NCI-H345 (cell line): ENCODE measurements around the gene CNGA4.

Experiments used
- DNase-seq: peaks from one replicate; lab custom pipeline; 2025; lab: John Stamatoyannopoulos, UW

Gene CNGA4, protein sequence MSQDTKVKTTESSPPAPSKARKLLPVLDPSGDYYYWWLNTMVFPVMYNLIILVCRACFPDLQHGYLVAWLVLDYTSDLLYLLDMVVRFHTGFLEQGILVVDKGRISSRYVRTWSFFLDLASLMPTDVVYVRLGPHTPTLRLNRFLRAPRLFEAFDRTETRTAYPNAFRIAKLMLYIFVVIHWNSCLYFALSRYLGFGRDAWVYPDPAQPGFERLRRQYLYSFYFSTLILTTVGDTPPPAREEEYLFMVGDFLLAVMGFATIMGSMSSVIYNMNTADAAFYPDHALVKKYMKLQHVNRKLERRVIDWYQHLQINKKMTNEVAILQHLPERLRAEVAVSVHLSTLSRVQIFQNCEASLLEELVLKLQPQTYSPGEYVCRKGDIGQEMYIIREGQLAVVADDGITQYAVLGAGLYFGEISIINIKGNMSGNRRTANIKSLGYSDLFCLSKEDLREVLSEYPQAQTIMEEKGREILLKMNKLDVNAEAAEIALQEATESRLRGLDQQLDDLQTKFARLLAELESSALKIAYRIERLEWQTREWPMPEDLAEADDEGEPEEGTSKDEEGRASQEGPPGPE

DNA sequence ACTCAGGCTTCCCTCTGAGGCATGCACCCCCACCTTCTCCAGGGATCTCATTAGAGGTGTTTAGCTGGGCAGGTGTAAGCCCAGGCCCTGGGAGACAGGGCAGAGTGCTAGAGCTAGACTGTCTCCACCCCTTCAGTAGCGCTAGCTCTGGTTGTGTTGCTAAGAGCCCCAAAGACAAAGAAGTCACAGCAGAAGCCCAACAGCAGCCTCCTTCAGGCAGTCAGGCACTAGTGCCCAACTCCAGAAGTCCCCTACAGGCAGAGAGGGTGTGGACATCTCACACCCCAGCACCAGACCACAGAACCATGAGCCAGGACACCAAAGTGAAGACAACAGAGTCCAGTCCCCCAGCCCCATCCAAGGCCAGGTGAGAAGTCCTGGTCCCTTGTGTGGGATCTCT, at the start of gene CNGA4:
Gene CNGA4, plus strand, starts transcription at position 188 of the 400 bp plus-strand sequence. Its CDS starts 118 bp downstream, at position 306.
- peak; percentile 23 for DNase-seq

DNA sequence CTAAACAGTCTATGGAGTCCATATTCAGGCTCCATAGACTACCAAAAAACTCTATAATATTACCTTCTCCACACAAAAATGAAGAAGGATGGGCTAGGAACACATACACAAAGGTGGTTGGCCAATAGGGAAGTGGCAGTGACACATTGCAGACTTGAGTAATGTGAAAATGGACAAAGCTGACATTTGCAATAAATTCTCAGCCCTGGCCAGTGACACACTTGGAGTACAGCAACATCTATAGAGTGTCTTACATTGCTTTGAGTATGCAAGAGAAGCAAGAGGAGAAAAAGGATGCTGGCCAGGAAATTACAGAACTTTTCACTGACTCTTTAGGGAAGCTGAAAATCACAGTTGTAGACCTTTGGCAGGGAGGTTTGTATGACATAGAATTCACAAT, 47.1 kb upstream of the CNGA4 start:
- no peak for DNase-seq

DNA sequence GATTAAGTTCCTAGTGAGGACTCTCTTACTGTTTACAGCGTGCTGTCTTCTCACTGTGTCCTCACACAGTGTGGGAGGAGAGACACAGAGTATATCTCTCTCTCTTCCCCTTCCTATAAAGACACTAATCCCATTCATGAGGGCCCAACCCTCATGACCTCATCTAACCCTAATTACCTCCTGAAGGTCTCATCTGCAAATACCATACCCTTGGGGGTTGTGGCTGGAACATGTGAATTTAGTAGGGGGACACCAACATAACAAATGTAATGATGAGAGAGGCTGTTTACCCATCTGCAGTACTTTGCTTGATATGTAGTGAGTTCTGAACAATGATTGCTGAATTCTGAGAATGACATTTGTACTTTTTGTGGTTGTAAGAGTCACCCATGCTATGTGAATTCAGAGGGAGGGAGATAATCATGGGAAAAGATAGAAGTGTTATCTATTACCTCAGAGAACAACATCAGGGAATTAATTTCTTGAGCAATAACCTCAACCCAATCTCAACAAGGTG, 44.8 kb upstream of the CNGA4 start:
- DNase-seq, result no peak

DNA sequence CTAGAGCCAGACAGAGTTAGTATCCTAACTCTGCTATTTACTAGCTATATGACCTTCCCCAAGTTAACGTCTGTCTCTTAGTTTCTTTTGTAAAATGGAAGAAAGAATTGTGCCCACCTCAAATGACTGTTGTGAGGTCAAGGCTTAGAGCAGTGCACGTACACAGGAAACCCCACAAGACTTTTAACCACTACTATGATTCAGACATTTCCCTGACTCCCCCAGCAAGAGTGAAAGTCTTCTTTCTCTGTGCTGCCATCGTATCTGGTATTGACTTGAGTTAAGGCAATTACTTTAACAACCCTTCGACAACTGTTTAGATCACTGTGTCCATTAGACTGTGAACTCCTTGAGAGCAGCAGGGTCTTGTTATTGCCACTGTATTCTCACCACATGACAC, 42.5 kb upstream of the CNGA4 start:
- DNase-seq, result no peak

DNA sequence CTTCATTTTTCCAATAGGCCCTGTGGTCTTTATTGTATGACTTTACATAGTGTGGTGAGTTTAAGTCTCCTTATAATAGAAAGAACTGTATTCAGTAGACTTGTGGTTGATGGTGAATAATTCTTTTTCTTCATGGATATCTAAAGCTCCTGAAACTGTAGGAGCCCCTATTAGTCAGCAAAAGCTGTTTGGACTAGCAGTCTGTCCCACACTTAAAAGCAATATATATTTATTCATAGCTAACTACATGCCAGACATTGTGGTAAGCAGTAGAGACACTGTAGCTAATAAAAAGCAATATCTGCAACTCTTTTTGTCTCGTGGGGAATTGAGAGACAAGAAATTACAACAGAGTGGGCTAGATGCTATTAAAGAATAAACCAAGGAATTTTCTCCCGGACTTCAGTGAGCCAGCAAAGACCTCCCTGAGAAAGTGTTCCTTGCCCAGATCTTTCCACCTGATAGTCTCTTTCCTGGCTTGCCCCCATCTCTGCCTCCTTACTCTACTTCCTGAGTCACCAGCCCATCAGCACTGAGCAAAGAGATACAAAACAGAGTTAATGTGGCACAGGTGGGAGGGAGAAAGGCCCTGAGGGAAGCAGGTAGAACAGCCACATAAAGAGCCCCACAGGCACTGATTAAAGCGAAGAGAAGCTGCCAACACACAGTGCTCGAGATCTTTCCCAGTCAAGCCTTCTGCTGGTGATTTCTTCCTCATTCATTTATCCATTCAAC, 41.3 kb upstream of the CNGA4 start:
- DNase-seq, result no peak

DNA sequence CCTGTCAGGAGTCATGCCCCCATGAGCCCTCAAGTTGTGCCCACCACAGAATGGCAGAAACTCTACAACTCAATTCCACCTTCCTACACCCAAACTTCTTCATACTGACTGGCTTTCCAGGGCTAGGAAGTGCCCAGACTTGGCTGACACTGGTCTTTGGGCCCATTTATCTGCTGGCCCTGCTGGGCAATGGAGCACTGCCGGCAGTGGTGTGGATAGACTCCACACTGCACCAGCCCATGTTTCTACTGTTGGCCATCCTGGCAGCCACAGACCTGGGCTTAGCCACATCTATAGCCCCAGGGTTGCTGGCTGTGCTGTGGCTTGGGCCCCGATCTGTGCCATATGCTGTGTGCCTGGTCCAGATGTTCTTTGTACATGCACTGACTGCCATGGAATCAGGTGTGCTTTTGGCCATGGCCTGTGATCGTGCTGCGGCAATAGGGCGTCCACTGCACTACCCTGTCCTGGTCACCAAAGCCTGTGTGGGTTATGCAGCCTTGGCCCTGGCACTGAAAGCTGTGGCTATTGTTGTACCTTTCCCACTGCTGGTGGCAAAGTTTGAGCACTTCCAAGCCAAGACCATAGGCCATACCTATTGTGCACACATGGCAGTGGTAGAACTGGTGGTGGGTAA, 39.6 kb upstream of the CNGA4 start, which contains the start of gene OR52W1:
Gene OR52W1, plus strand, starts transcription at position 51 of the 637 bp plus-strand sequence. Its CDS starts 0 bp downstream, at position 51.
- no peak for DNase-seq

DNA sequence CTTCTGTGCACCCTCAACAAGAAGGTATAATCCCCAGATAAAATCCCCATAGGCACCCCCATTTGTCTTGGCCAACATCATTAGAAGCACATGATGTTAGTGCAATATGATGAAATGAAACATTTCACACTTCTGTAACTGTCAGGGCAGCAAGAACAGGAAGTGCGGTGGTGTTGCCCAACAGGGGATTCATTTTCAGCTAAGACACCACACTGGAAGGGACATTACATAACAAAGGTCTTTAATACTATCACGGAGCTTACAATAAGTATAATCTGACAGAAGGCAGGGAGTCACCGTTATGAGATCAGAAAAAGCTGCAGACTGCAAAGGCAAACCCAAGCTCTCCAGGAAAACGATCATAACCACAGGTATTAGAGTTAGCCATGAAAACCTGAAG, 37.9 kb upstream of the CNGA4 start:
- DNase-seq, result no peak

DNA sequence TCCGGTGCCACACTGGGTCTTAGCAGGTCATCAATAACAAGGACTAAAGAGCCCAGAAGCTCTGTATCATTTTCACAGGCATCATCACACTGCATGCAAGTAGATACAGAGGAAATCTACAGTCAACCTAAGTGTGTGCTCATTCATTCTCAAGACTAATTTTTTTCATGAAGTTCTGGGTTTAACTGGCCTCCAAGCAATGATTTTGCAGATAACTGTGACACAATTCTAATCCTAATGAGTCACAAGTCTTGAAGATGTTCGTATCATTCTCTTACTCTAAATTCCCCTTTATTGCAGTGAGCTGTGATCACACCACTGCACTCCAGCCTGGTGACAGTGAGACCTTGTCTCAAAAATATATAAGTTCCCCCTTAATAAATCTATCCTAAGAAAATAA, 37.4 kb upstream of the CNGA4 start:
- no peak for DNase-seq

DNA sequence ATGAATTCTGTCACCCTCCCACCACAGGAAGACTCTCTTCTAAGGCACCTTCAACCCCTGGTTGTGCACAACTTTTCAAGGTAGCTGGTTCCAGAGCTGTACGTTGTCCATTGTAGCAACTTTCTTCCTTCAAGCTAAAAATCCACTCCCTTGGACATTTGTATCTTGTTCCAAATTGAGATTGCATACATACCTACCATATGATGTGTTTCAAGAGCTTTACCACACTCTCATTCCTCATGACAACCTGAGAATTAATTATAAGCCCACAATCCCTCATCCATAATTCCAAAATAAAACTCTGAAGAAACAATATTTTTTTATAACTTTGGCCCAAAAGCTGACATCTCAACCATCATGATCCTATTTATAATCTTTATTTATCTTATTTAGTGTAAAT, 36.8 kb upstream of the CNGA4 start:
- no peak for DNase-seq

DNA sequence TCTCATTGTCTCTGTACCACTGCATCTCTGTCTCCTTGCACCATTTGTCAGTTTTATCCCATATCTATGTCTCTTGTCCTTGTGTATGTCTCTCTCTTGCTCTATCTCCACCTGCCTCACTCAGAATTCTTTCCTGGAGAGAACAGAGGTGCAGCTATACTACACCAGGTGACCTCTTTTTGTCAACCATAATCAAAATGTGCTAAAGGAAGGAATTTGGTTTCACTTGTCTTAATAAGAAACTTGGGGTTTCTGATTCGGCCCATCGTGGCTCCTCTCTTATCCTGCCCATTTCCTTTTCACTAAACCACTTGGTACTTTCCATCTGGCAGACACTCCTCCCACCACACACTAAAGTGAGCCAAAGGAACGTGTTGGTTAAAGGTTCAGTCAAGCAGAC, 35.6 kb upstream of the CNGA4 start:
- no peak for DNase-seq

DNA sequence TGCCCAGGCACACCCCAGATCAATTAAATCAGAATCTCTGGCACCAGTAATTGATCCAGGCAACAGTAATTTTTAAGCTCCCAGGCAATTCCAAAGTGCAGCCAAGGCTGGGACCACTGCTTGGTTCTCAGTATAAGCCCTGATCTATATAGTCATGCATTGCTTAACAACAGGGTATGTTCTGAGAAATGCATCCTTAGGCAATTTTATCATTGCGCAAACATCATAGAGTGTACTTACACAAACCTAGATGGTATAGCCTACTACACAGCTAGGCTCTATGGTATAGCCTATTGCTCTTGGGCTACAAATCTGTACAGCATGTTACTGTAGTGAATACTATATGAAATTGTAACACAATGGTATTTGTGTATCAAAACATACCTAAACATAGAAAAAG, 34.2 kb upstream of the CNGA4 start:
- DNase-seq, result no peak

DNA sequence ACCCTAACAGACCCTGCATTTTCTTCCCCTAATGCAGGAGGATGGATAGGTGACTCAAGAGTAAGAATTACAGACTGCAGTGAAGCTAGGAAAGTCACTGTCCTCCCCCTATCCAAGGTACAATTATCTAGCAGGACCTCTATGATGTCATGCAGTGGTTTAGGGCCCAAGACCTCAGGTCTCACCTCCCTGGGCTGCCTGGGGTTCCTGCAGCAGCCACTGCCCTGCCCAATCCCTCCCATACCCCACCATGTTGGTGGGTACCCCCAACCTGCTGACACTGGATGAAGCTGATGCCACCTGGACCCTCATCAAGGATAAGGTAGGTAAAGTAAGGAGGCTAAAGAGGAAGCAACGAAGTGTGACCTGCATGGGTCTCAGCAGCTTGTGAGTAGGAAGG, 33.5 kb upstream of the CNGA4 start, which contains the start of gene C11orf42:
Gene C11orf42, plus strand, starts transcription at position 192 of the 400 bp plus-strand sequence. Its CDS starts 59 bp downstream, at position 251.
- no peak for DNase-seq

DNA sequence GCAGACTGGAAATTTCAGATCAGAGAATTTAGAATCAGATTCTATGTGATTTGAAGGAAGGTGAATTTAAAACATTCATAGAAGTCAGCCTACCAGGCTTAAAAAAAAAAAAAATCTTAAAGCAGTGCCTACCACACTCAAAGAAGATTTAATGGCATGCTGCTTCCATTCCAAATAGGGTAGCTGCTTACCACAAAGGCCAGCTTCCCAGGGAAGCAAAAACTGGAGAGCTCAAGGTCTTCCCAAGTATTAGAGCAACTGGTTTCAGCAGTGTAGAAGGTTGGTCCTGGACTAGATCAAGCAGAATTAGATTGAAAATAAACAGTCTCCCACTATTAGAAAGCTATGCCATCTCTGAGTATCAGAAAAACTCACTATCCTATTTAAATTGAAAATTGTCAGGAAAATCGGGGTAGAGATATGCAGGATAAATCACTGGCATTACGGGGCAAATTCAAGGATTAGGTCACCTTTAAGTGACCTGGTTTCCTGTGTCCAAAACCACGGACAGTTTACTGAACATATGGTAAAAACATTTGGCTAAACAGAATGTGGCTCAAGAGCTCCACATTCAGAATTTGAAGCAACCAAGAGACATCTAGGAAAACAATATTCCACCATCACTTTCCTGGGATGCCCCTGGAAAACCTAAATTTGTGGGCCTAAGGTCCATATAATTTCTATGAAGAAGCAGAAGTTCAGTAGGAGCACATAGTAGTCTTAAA, 32.3 kb upstream of the CNGA4 start:
- DNase-seq, result no peak

DNA sequence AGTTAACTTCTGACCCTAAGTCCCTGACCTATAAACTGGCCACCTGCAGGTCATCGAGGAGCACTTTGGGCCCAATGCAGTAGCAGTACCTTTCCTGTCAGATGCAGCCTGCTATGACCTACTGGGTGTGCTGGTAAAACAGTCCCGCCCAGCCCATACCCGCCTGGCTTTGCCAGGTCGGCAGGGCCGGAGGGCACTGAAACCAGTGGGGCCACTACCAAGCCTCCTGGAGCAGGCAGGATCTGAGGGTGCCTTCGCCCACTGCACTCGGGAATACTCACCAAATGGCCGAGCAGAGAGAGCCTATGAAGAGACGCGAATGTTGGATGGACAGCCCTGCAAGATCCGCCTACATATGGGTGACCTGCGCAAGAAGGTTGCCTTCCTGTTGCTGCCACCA, 29.1 kb upstream of the CNGA4 start:
- DNase-seq, result no peak

DNA sequence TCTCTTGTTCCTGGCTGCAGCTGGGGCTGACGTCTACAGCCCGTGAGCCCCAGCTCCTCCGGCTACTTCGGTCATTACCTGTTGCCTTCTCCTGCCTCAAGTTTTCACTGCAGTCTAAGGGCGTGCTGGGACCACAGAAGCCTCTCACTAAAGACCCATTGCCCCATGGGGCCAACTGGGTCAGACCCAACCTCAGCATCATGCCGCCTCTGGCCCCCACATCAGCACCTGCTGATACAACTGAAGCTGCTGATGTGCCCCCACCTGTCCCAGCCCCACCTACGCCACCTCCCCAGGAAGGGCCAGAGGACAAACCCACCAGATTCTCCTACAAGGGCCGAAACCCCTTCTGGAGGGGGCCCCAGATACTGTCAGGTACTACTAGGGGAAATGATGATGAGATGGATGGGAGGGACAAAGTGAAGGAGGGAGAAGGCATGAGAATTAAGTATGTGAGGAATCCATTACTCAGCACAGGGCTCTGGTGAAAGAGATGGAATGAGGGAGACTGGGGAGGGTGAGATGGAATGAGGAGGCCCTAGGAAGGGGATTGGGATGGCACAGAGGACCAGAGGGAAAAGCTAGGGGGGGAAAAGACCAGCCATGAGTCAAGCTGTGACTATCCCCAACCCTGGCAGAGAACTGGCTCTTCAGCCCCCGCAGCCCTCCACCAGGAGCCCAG, 28.5 kb upstream of the CNGA4 start:
- no peak for DNase-seq

DNA sequence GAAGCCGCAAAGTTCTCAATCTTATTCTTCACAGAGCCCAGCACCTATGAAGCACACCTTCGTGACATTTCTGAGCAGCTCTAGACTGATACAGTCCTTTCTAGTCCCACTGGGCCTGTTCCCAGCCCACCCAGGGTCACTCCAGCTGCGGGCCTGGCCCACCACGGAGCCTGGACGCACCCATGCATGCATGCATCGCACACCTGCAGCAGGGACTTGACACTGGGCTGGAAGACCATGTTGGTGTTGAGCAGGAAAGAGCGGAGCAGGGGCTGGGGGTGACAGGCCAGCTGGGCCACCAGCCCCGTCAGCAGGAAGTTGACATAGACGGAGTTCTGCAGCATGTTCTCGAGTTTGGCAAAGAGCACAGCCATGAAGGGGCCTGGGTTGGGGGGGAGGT, 24.4 kb upstream of the CNGA4 start:
- DNase-seq, result no peak

DNA sequence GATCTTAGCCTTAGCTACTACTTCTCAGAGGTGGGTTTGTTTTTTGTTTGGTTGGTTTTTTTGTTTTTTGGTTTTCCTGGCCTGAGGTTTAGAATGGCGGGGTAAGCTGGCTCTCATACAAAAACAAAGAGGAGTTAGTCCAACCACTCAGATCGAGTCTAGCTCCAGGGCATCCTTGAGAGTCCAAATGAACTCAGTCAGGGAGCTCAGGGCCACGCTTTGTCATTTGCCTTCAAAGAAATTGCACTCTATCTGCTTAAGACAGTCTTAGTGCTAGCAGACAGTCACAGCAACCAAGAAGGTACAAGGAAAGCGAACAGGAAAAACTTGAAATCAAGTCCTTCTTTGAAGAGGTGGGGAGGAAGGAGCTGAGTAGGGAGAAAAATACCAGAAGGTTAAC, 22.4 kb upstream of the CNGA4 start:
- no peak for DNase-seq

DNA sequence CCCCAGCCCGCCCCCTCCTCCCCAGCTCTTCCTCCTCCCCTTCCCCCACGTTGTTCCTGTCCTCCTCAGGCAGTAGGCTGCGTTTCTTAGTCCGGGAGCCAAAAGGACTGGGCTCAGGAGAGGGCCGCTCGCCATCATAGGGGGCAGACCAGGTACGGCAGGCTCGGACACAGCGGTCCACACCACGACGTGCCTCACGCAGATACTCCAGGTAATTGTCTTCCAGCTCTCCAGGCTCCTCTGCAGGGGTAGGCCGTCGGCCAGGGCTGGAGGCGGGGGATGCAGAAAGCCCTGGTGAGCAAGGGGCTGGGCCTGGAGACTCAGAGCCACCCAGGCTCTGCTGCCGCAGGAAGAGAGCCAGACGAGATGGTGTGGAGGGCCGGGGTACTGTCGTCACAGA, 21.2 kb upstream of the CNGA4 start:
- DNase-seq, result no peak

DNA sequence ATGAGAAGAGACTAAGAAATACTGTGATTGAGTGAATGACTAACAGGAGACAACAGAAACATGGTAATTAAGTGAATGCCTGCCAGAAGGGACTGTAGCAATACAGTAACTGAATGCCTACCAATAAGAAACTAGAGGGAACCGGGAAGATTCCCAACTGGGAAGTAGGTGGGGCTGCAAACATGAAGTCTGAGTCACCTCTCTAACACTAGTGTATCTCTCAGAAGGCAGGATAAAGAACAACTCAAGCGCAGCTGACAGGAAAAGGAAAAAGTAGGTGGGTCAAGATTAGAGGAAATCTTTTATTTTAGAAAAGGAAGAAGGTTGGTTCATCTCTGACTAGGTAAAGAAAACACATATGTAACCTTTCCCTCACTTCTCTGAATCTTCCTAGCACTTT, 19.5 kb upstream of the CNGA4 start:
- no peak for DNase-seq

DNA sequence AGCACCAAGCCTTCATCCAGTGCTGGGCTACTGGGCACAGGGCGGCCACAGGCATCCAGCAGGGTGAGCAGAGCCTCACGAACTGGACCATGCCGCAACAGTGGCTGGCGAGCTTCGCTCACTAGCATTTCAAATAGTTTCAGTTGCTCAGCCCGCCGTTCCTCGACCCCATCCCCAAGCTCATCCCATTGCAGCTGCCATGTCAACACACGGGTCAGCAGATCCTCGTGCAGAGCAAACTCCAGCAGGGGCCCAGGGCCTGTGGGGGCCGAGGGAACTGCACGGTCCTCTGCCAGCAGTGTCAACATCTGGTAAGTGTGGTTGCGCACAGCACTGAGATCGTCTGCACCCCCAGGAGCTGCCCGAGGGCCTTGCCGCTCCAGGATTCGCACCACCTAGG, 15.0 kb upstream of the CNGA4 start:
- no peak for DNase-seq

DNA sequence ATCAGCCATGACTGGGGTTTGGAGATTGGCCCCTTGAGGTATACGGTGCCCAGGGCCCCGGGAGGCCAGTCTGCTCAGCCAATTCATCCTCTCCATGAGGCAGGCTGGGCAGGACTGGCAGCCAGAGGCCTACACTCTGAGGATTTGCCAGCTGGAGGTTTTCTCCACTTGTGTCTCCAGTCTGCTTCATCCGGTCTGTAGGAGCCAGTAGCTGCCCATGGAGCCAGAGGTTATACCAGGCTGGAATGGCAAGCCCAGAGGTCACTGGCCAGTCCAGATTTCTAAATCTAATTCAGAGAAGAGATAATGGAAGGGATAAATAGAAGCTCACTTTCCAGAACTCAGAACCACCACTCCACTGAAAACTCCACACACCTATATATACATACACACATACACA, 14.5 kb upstream of the CNGA4 start:
- DNase-seq, result no peak
